ENCODE data around the gene PAXIP1. TPM values are rescaled to one million over a fixed set of nuclear protein-coding genes. Genes with fewer than 3 reads are reported as not detected.

The PAXIP1 gene
- total RNA-seq, 1 experiment from 2014 or later, result 32.1 TPM

DNA sequence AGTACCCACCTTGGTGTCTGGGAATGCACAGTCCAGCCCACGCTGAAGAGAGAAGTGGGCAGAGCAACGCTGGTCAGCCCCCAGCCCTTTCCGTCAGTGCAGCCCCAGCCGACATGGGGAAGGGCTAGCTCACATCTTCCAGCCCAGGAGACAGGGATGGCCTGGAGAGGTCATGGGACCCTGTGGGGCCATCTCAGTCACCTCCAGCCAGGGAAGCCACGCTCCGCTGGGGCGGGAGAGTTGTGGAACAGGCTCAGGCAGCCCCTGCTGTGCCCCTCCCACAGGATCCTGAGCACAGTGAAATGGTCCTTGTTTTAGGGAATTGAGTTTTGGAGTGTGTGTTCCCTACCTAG, 85.1 kb downstream of the PAXIP1 start:
- no TSS peak for BruUV-seq (replicated peaks)
- H3K4me3 ChIP-seq (ENCODE audit: low read depth, low read length, poor library complexity, severe bottlenecking), result no peak overlapping the region
- peaks cover 23% of the 10 kb centered on the region for H3K27me3 ChIP-seq (replicated peaks; ENCODE audit: insufficient read depth, low read depth, low read length, poor library complexity)
- CTCF ChIA-PET, result no interaction called here
- no peaks in the 10 kb centered on the region for H3K9me3 ChIP-seq (ENCODE audit: low read depth, low read length, poor library complexity, severe bottlenecking)
- H3K27ac ChIP-seq (ENCODE audit: low read depth, low read length, poor library complexity, severe bottlenecking), result no peak overlapping the region
- H3K36me3 ChIP-seq (ENCODE audit: insufficient read depth, low read length, poor library complexity, severe bottlenecking), result no peaks in the 10 kb centered on the region
- POLR2A ChIA-PET (ENCODE audit: low non-redundant PET), result no interaction called here
- intact Hi-C loops (cut with micrococcal nuclease; ENCODE audit: unreplicated experiment), result no loop called here
- DNase-seq (ENCODE audit: low spot score), result no peak
- H3K4me1 ChIP-seq (ENCODE audit: insufficient read depth, low read length, poor library complexity, severe bottlenecking), result no peaks in the 10 kb centered on the region
- TF ChIP-seq, protein P1, sequence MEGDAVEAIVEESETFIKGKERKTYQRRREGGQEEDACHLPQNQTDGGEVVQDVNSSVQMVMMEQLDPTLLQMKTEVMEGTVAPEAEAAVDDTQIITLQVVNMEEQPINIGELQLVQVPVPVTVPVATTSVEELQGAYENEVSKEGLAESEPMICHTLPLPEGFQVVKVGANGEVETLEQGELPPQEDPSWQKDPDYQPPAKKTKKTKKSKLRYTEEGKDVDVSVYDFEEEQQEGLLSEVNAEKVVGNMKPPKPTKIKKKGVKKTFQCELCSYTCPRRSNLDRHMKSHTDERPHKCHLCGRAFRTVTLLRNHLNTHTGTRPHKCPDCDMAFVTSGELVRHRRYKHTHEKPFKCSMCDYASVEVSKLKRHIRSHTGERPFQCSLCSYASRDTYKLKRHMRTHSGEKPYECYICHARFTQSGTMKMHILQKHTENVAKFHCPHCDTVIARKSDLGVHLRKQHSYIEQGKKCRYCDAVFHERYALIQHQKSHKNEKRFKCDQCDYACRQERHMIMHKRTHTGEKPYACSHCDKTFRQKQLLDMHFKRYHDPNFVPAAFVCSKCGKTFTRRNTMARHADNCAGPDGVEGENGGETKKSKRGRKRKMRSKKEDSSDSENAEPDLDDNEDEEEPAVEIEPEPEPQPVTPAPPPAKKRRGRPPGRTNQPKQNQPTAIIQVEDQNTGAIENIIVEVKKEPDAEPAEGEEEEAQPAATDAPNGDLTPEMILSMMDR (conservative IDR thresholded peaks at IDR 0.05; ENCODE audit: low read depth, low read length), result no peak
- no peak for TF ChIP-seq EZH2 (IDR thresholded peaks at IDR 0.05; ENCODE audit: borderline replicate concordance, low read depth, low read length, poor library complexity, severe bottlenecking)

GRCh38 chr7:154916856-154917807, 85.8 kb downstream of the PAXIP1 start:
- no peak for DNase-seq (ENCODE audit: low spot score)
- CTCF ChIA-PET, result no interaction called here
- Histone ChIP-seq H3K4me3 (ENCODE audit: low read depth, low read length, poor library complexity, severe bottlenecking) (no peak overlapping the region), H3K36me3 (ENCODE audit: insufficient read depth, low read length, poor library complexity, severe bottlenecking) (no peaks in the 10 kb centered on the region), H3K9me3 (ENCODE audit: low read depth, low read length, poor library complexity, severe bottlenecking) (no peaks in the 10 kb centered on the region), H3K27me3 (replicated peaks; ENCODE audit: insufficient read depth, low read depth, low read length, poor library complexity) (peaks cover 21% of the 10 kb centered on the region), H3K27ac (ENCODE audit: low read depth, low read length, poor library complexity, severe bottlenecking) (no peak overlapping the region), H3K4me1 (ENCODE audit: insufficient read depth, low read length, poor library complexity, severe bottlenecking) (no peaks in the 10 kb centered on the region)
- no peak for TF ChIP-seq EZH2 (IDR thresholded peaks at IDR 0.05; ENCODE audit: borderline replicate concordance, low read depth, low read length, poor library complexity, severe bottlenecking)
- TF ChIP-seq, protein P1 (conservative IDR thresholded peaks at IDR 0.05; ENCODE audit: low read depth, low read length), result no peak
- POLR2A ChIA-PET (ENCODE audit: low non-redundant PET), result no interaction called here
- intact Hi-C loops (cut with micrococcal nuclease; ENCODE audit: unreplicated experiment), result no loop called here
- no TSS peak for BruUV-seq (replicated peaks)

DNA sequence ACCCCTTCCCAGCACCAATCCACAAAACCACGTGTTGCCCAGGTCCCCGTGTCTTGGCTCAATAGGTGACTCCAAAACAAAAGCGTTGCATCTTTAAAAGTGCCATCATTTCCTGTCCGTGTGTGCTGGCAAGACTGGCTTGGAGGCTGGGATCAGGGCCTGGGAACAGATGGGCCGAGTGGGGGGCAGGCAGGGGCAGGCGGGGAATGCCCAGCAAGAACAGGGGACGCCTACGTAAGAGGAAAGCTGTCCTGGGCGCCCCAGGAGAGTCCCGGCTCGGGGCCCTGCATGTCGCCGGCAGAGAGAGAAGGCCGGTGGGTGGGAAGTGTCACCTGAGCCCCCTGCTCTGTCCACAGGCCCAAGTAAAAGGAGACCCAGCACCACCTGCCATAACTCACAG, 86.5 kb downstream of the PAXIP1 start:
- CTCF ChIA-PET, result no interaction called here
- Histone ChIP-seq H3K4me3 (ENCODE audit: low read depth, low read length, poor library complexity, severe bottlenecking) (no peak overlapping the region), H3K4me1 (ENCODE audit: insufficient read depth, low read length, poor library complexity, severe bottlenecking) (no peaks in the 10 kb centered on the region), H3K9me3 (ENCODE audit: low read depth, low read length, poor library complexity, severe bottlenecking) (no peaks in the 10 kb centered on the region), H3K27ac (ENCODE audit: low read depth, low read length, poor library complexity, severe bottlenecking) (no peak overlapping the region), H3K36me3 (ENCODE audit: insufficient read depth, low read length, poor library complexity, severe bottlenecking) (no peaks in the 10 kb centered on the region), H3K27me3 (replicated peaks; ENCODE audit: insufficient read depth, low read depth, low read length, poor library complexity) (peaks cover 21% of the 10 kb centered on the region)
- no peak for DNase-seq (ENCODE audit: low spot score)
- intact Hi-C loops (cut with micrococcal nuclease; ENCODE audit: unreplicated experiment), result no loop called here
- no TSS peak for BruUV-seq (replicated peaks)
- POLR2A ChIA-PET (ENCODE audit: low non-redundant PET), result no interaction called here
- TF ChIP-seq, protein P1 (conservative IDR thresholded peaks at IDR 0.05; ENCODE audit: low read depth, low read length), result no peak
- no peak for TF ChIP-seq EZH2 (IDR thresholded peaks at IDR 0.05; ENCODE audit: borderline replicate concordance, low read depth, low read length, poor library complexity, severe bottlenecking)
